Pancreas (tissue), 10 donors: ENCODE results near the gene NOP58. TPM values are rescaled to one million over a fixed set of nuclear protein-coding genes. Genes with fewer than 3 reads are reported as not detected.
"Not testable (repeated sequence)": the region's sequence is repeated elsewhere in the genome, so short reads cannot be mapped to it uniquely, and the experiment has no call there.

Experiments
- ATAC-seq, 4 donors: fragments of 200-7000 bp; cut with Tn5 transposase; one replicate each; pipeline versions ENCODE4 v1.8.0 to v1.9.1; 2020; ENCODE audit warnings: mild to moderate bottlenecking in 4 of 4, moderate library complexity in 4 of 4
- DNase-seq, 6 donors: peaks; one replicate each; pipeline ENCODE4 v3.0.0-alpha.2; 2020
- FAIRE-seq: peaks from 2 replicates; lab custom pipeline; 2012; peaks lifted over from hg19 to GRCh38; lab: Jason Lieb, UNC
- H3K27ac ChIP-seq, 4 donors: fragments of 200-600 bp; sonication (generic); 1 replicate in 3 of 4; 2 replicates in 1 of 4; pipeline versions ENCODE4 v1.5.0 to v1.8.0; 2020
- H3K27me3 ChIP-seq, 4 donors: fragments of 200-600 bp; one replicate each; pipeline ENCODE4 v1.8.0; 2021
- H3K36me3 ChIP-seq, 3 donors: fragments of 200-600 bp; sonication (generic) in 1 of 3; one replicate each; pipeline versions ENCODE4 v1.5.0 to v1.8.0; 2020 to 2021
- H3K4me1 ChIP-seq, 3 donors: fragments of 200-600 bp; one replicate each; pipeline ENCODE4 v1.8.0; 2021
- H3K4me3 ChIP-seq, 4 donors: fragments of 200-600 bp; sonication (generic) in 2 of 4; one replicate each; pipeline versions ENCODE4 v1.5.0 to v1.8.0; 2020 to 2021
- H3K9me3 ChIP-seq, 4 donors: fragments of 200-600 bp; one replicate each; pipeline ENCODE4 v1.8.0; 2021
- CTCF ChIP-seq, 4 donors: fragments of 200-600 bp; sonication (generic) in 3 of 4; IDR thresholded peaks; one replicate each; pipeline versions ENCODE4 v1.5.0 to v1.8.0; 2021; ENCODE audit warnings: antibody characterized with exemption in 4 of 4
- WGBS, 2 donors: extraction: QIAGEN DNeasy Blood & Tissue Kit; methylation state at CpG; one replicate each; pipeline ENCODE4 v1.1.7; 2013; 5-methylcytosine and 5-hydroxymethylcytosine counted together
- intact Hi-C, 3 donors: fragments of 100-400 bp; cut with DNase I; formaldehyde crosslinking; loops; one replicate each; pipeline versions ENCODE4 v1.11.1 to v1.14.2; 2022
- polyA plus RNA-seq, 2 donors: library from polyadenylated mRNA; stranded (reverse); fragments of 200-250 nt; gene quantifications; one replicate each; pipeline ENCODE4 v1.2.3, GENCODE V29; 2013
- total RNA-seq, 6 donors: library from RNA; stranded (reverse); fragmentation: NEBNext Ultra II Directional in 4 of 6; extraction: Animal tissue kit (Norgen Biotek cat#: 25700) in 4 of 6; gene quantifications; one replicate each; pipeline versions ENCODE4 v1.2.1 to v1.2.4, GENCODE V29; 2021 to 2023
- donor health status: healthy with polysubstance abuse.
- donor health status: DM: no; HTN: no; CAD: no; lungs with moderate emphysema.
- donor health status: DM: no; HTN: no; CAD: no.
- donor health status: control.
- donor health status: control.
- donor health status: Bipolar disorder and iron deficiency.
- donor health status: DM: yes; HTN: yes; CAD: no.
- donor health status: DM: no; HTN: no; CAD: no.
- donor health status: DM: no; HTN: no; CAD: no.
- donor health status: DM: yes; HTN: yes; CAD: no.

NOP58 gene
- total RNA-seq (10 to 100 TPM; 16.6 to 43.2 (median 26.7) TPM), polyA plus RNA-seq (10 to 100 TPM; 67.1 to 92.7 TPM)

GRCh38 chr2:202265467-202266277 lies at the start of gene NOP58:
Gene NOP58, plus strand, starts transcription at chr2:202265763. Its CDS starts 179 bp downstream, at chr2:202265942.
- H3K9me3 ChIP-seq: no peaks in the 10 kb centered on the region
- peak within 1 kb of the TSS; percentile 72 to 92 (median 84) for H3K4me3 ChIP-seq
- ATAC-seq: peak; percentile 96 to 99 (median 98)
- FAIRE-seq: peak; percentile 86
- intact Hi-C loops: no loop called here
- peak; percentile 87 to 95 (median 91) for DNase-seq
- H3K36me3 ChIP-seq: no peaks in the 10 kb centered on the region
- 0% methylated on average over 54 of the region's 54 CpGs for WGBS, 2 donors
- no peaks in the 10 kb centered on the region for H3K27me3 ChIP-seq
- peaks cover 0 to 16% (median 7%) of the 10 kb centered on the region in 3 donors for H3K4me1 ChIP-seq
- no peak for TF ChIP-seq CTCF (IDR thresholded peaks at IDR 0.05)
- peak within 1 kb of the TSS; percentile 92 to 99 (median 94) for H3K27ac ChIP-seq

- 80 to 83% methylated on average over 1 of the region's 1 CpG for WGBS, 2 donors
- intact Hi-C loops: no loop called here
- Histone ChIP-seq H3K4me3 (no peak overlapping the region), H3K9me3 (no peaks in the 10 kb centered on the region), H3K27me3 (no peaks in the 10 kb centered on the region), H3K4me1 (peaks cover 0 to 4% (median 0%) of the 10 kb centered on the region in 3 donors), H3K27ac (no peak overlapping the region), H3K36me3 (no peaks in the 10 kb centered on the region)
- no peak for ATAC-seq
- no peak for TF ChIP-seq CTCF (IDR thresholded peaks at IDR 0.05)
- no peak for FAIRE-seq
- DNase-seq: no peak
Measured at GRCh38 chr2:202221873-202222272, 43.7 kb upstream of the NOP58 start.

- H3K36me3 ChIP-seq: no peaks in the 10 kb centered on the region
- FAIRE-seq (no peak), DNase-seq (peak in 4 of 6 donors; percentile 13 to 43 (median 18)), ATAC-seq (peak; percentile 44 to 62 (median 58))
- no peak for TF ChIP-seq CTCF (IDR thresholded peaks at IDR 0.05)
- H3K4me1 ChIP-seq: peaks cover 12 to 19% (median 14%) of the 10 kb centered on the region in 3 donors
- H3K27me3 ChIP-seq: no peaks in the 10 kb centered on the region
- peak overlapping the region; percentile 80 to 98 (median 90) for H3K4me3 ChIP-seq
- WGBS, 2 donors: 0 to 1% methylated on average over 20 to 30 of the region's 30 CpGs
- H3K9me3 ChIP-seq: no peaks in the 10 kb centered on the region
- intact Hi-C loops: no loop called here
- H3K27ac ChIP-seq: peak overlapping the region; percentile 58 to 82 (median 73)
Measured at GRCh38 chr2:202237787-202238233, 27.8 kb upstream of the NOP58 start.

GRCh38 chr2:202238234-202239197 lies 27.0 kb upstream of the NOP58 start, which contains the start of gene SUMO1:
Gene SUMO1, minus strand, starts transcription at chr2:202238597. Its CDS starts 146 bp downstream, at chr2:202238451.
- DNase-seq: peak; percentile 77 to 93 (median 84)
- intact Hi-C loops: no loop called here
- H3K27ac ChIP-seq: peak within 1 kb of the TSS; percentile 58 to 82 (median 73)
- ATAC-seq: peak; percentile 98 to 99 (median 98)
- WGBS, 2 donors: 2 to 3% methylated on average over 32 to 53 of the region's 54 CpGs
- no peaks in the 10 kb centered on the region for H3K9me3 ChIP-seq
- H3K4me1 ChIP-seq: peaks cover 12 to 19% (median 14%) of the 10 kb centered on the region in 3 donors
- FAIRE-seq: no peak
- no peak for TF ChIP-seq CTCF (IDR thresholded peaks at IDR 0.05)
- H3K36me3 ChIP-seq: no peaks in the 10 kb centered on the region
- H3K27me3 ChIP-seq: no peaks in the 10 kb centered on the region
- peak within 1 kb of the TSS; percentile 80 to 98 (median 90) for H3K4me3 ChIP-seq

GRCh38 chr2:202247710-202248109 lies 17.9 kb upstream of the NOP58 start:
- 88 to 89% methylated on average over 5 of the region's 5 CpGs for WGBS, 2 donors

More at GRCh38 chr2:202247710-202248109, 17.9 kb upstream of the NOP58 start:
- DNase-seq, intact Hi-C loops, H3K9me3 ChIP-seq, H3K4me3 ChIP-seq, H3K36me3 ChIP-seq, FAIRE-seq, H3K27ac ChIP-seq, H3K4me1 ChIP-seq, H3K27me3 ChIP-seq, ATAC-seq: not testable (repeated sequence)
